Measurements from ENCODE around the gene IQCK.

IQCK gene

GRCh38 chr16:19722981-19723380 lies 4.9 kb downstream of the IQCK start:
- no peak for DNase-seq
- TF ChIP-seq CTCF (IDR thresholded peaks at IDR 0.05) = no peak
- Histone ChIP-seq H3K36me3 (no peaks in the 10 kb centered on the region), H3K4me1 (peaks cover 0 to 9% (median 6%) of the 10 kb centered on the region in 4 donors), H3K9me3 (no peaks in the 10 kb centered on the region), H3K4me3 (no peak overlapping the region), H3K27me3 (no peaks in the 10 kb centered on the region), H3K27ac (no peak overlapping the region)
- intact Hi-C loops (cut with DNase I; ENCODE audit: low total_unique reads) = no loop called here

- intact Hi-C loops (cut with DNase I; ENCODE audit: low total_unique reads) = no loop called here
- no peak overlapping the region for H3K4me3 ChIP-seq
- no peak for DNase-seq
- H3K9me3 ChIP-seq = no peaks in the 10 kb centered on the region
- no peak overlapping the region for H3K27ac ChIP-seq
- no peaks in the 10 kb centered on the region for H3K4me1 ChIP-seq
- H3K27me3 ChIP-seq = no peaks in the 10 kb centered on the region
- peaks cover 0 to 9% (median 9%) of the 10 kb centered on the region in 3 donors for H3K36me3 ChIP-seq
- TF ChIP-seq CTCF (IDR thresholded peaks at IDR 0.05) = no peak
These were observed 10.5 kb downstream of the IQCK start for GRCh38 chr16:19728636-19728965.

- no peak for DNase-seq
- no peak for TF ChIP-seq CTCF (IDR thresholded peaks at IDR 0.05)
- H3K4me1 ChIP-seq = peaks cover 0 to 9% (median 0%) of the 10 kb centered on the region in 4 donors
- peaks cover 0 to 25% (median 9%) of the 10 kb centered on the region in 3 donors for H3K36me3 ChIP-seq
- H3K4me3 ChIP-seq = no peak overlapping the region
- H3K9me3 ChIP-seq = no peaks in the 10 kb centered on the region
- H3K27me3 ChIP-seq = no peaks in the 10 kb centered on the region
- no peak overlapping the region for H3K27ac ChIP-seq
- intact Hi-C loops (cut with DNase I; ENCODE audit: low total_unique reads) = no loop called here
These were observed 15.5 kb downstream of the IQCK start for GRCh38 chr16:19733551-19733950.

GRCh38 chr16:19735074-19735867 lies 17.2 kb downstream of the IQCK start:
- no peaks in the 10 kb centered on the region for H3K27me3 ChIP-seq
- no peak for TF ChIP-seq CTCF (IDR thresholded peaks at IDR 0.05)
- H3K36me3 ChIP-seq = peaks cover 0 to 35% (median 9%) of the 10 kb centered on the region in 3 donors
- intact Hi-C loops (cut with DNase I; ENCODE audit: low total_unique reads) = no loop called here
- H3K4me3 ChIP-seq = no peak overlapping the region
- no peak overlapping the region for H3K27ac ChIP-seq
- H3K4me1 ChIP-seq = peaks cover 0 to 9% (median 0%) of the 10 kb centered on the region in 4 donors
- H3K9me3 ChIP-seq = no peaks in the 10 kb centered on the region
- no peak for DNase-seq

GRCh38 chr16:19737306-19738038 lies 19.4 kb downstream of the IQCK start:
- H3K4me1 ChIP-seq = peaks cover 0 to 9% (median 0%) of the 10 kb centered on the region in 4 donors
- no peak for TF ChIP-seq CTCF (IDR thresholded peaks at IDR 0.05)
- intact Hi-C loops (cut with DNase I; ENCODE audit: low total_unique reads) = no loop called here
- H3K36me3 ChIP-seq = peaks cover 0 to 28% (median under 1%) of the 10 kb centered on the region in 3 donors
- no peaks in the 10 kb centered on the region for H3K27me3 ChIP-seq
- no peaks in the 10 kb centered on the region for H3K9me3 ChIP-seq
- H3K27ac ChIP-seq = no peak overlapping the region
- no peak overlapping the region for H3K4me3 ChIP-seq
- peak in 1 of 2 donors; percentile 24 for DNase-seq
